ENCODE measurements around the gene RAD51B.

- TF ChIP-seq CTCF (optimal IDR thresholded peaks at IDR 0.05 in 1 of 3, IDR thresholded peaks at IDR 0.05 in 1 of 3, conservative IDR thresholded peaks at IDR 0.05 in 1 of 3; ENCODE audit: extremely low read depth in 1 of 3, insufficient read depth in 2 of 3, low read length in 3 of 3) (no peak), EZH2 (IDR thresholded peaks at IDR 0.05; ENCODE audit: low read length) (no peak)
These were observed 224.2 kb downstream of the RAD51B start for GRCh38 chr14:68043752-68044151.

Data from keratinocyte (primary cell).